Stimulated activated CD4-positive, alpha-beta T cell treated with anti-CD3 and anti-CD28 coated beads, TNF-alpha, amount 100 ng/mL, for 4 hours (primary cell): ENCODE results near the gene ARMC10.
"Not testable (repeated sequence)": the region's sequence is repeated elsewhere in the genome, so short reads cannot be mapped to it uniquely, and the experiment has no call there.

Experiments used
- DNase-seq, 3 experiments: peaks; one replicate each; pipeline ENCODE4 v3.0.0-alpha.2; 2020; ENCODE audit warnings: low read depth in 3 of 3

ARMC10 gene

GRCh38 chr7:103124429-103124979, 49.6 kb downstream of the ARMC10 start:
- no peak for DNase-seq

GRCh38 chr7:103127006-103127405, 52.1 kb downstream of the ARMC10 start:
- no peak for DNase-seq

GRCh38 chr7:103129702-103130549, 55.0 kb downstream of the ARMC10 start:
- DNase-seq, result no peak

GRCh38 chr7:103130901-103131624, 56.1 kb downstream of the ARMC10 start:
- no peak for DNase-seq

- no peak for DNase-seq
Measured at GRCh38 chr7:103132995-103133688, 58.2 kb downstream of the ARMC10 start.

- DNase-seq, result no peak
Measured at GRCh38 chr7:103134836-103135554, 60.1 kb downstream of the ARMC10 start.

GRCh38 chr7:103140061-103140460, 65.1 kb downstream of the ARMC10 start:
- DNase-seq, result no peak

GRCh38 chr7:103140685-103141084, 65.7 kb downstream of the ARMC10 start:
- DNase-seq, result no peak

- no peak for DNase-seq
Measured at GRCh38 chr7:103141753-103142404, 66.9 kb downstream of the ARMC10 start.

GRCh38 chr7:103142494-103142893, 67.6 kb downstream of the ARMC10 start:
- no peak for DNase-seq

GRCh38 chr7:103143868-103144267, 68.9 kb downstream of the ARMC10 start:
- no peak for DNase-seq

- not testable (repeated sequence) for DNase-seq
Measured at GRCh38 chr7:103144754-103145153, 69.8 kb downstream of the ARMC10 start.

GRCh38 chr7:103148131-103148993, 73.4 kb downstream of the ARMC10 start:
- DNase-seq, result no peak
